ENCODE data around the gene TEX264.
"Not testable (repeated sequence)": the region's sequence is repeated elsewhere in the genome, so short reads cannot be mapped to it uniquely, and the experiment has no call there.

TEX264 gene

GRCh38 chr3:51670823-51671733 lies at the start of gene TEX264:
TSS of gene TEX264 (plus strand) at chr3:51671252. CDS start at chr3:51674305, 3,053 bp downstream.
- peak; percentile 69 to 72 for ATAC-seq

- ATAC-seq, result no peak
Measured at GRCh38 chr3:51622413-51622812, 48.6 kb upstream of the TEX264 start.

GRCh38 chr3:51622868-51623267 lies 48.2 kb upstream of the TEX264 start:
- ATAC-seq, result no peak

- no peak for ATAC-seq
Measured at GRCh38 chr3:51630513-51630912, 40.5 kb upstream of the TEX264 start.

GRCh38 chr3:51637144-51637940 lies 33.7 kb upstream of the TEX264 start:
- no peak for ATAC-seq

- ATAC-seq, result peak in 1 of 2 donors; percentile 33
Measured at GRCh38 chr3:51637941-51638471, 33.0 kb upstream of the TEX264 start.

- ATAC-seq, result no peak
Measured at GRCh38 chr3:51642462-51642861, 28.6 kb upstream of the TEX264 start.

GRCh38 chr3:51646091-51646490 lies 25.0 kb upstream of the TEX264 start:
- ATAC-seq, result no peak

GRCh38 chr3:51652103-51652502 lies 18.9 kb upstream of the TEX264 start:
- not testable (repeated sequence) for ATAC-seq

GRCh38 chr3:51653409-51653808 lies 17.6 kb upstream of the TEX264 start:
- ATAC-seq, result not testable (repeated sequence)

- ATAC-seq, result no peak
Measured at GRCh38 chr3:51657234-51657633, 13.8 kb upstream of the TEX264 start.

- no peak for ATAC-seq
Measured at GRCh38 chr3:51659942-51660341, 11.1 kb upstream of the TEX264 start.

- no peak for ATAC-seq
Measured at GRCh38 chr3:51662456-51662855, 8.6 kb upstream of the TEX264 start.

GRCh38 chr3:51668756-51669155 lies 2.3 kb upstream of the TEX264 start:
- no peak for ATAC-seq

- ATAC-seq, result peak in 1 of 2 donors; percentile 16
Measured at GRCh38 chr3:51669241-51670052, 1.6 kb upstream of the TEX264 start.

- no peak for ATAC-seq
Measured at GRCh38 chr3:51670053-51670822, 814 bp upstream of the TEX264 start.

GRCh38 chr3:51671734-51672475 lies 853 bp downstream of the TEX264 start:
- peak; percentile 13 to 19 for ATAC-seq

- no peak for ATAC-seq
Measured at GRCh38 chr3:51673181-51673801, 2.2 kb downstream of the TEX264 start.

- no peak for ATAC-seq
Measured at GRCh38 chr3:51673802-51674654, 3.0 kb downstream of the TEX264 start.
